HG03045 (cell line): ENCODE measurements around the gene CARD9.
A peak's percentile ranks its signal among the peaks of the same experiment; 100 is the strongest.
"Not testable (repeated sequence)": the region's sequence is repeated elsewhere in the genome, so short reads cannot be mapped to it uniquely, and the experiment has no call there.

Source experiments
- ATAC-seq: cut with Tn5 transposase; IDR thresholded peaks from one replicate; pipeline ENCODE4 v1.9.1; 2021; ENCODE audit warnings: mild to moderate bottlenecking, moderate library complexity; ENCODE audit not compliant: unreplicated experiment

Gene CARD9

DNA sequence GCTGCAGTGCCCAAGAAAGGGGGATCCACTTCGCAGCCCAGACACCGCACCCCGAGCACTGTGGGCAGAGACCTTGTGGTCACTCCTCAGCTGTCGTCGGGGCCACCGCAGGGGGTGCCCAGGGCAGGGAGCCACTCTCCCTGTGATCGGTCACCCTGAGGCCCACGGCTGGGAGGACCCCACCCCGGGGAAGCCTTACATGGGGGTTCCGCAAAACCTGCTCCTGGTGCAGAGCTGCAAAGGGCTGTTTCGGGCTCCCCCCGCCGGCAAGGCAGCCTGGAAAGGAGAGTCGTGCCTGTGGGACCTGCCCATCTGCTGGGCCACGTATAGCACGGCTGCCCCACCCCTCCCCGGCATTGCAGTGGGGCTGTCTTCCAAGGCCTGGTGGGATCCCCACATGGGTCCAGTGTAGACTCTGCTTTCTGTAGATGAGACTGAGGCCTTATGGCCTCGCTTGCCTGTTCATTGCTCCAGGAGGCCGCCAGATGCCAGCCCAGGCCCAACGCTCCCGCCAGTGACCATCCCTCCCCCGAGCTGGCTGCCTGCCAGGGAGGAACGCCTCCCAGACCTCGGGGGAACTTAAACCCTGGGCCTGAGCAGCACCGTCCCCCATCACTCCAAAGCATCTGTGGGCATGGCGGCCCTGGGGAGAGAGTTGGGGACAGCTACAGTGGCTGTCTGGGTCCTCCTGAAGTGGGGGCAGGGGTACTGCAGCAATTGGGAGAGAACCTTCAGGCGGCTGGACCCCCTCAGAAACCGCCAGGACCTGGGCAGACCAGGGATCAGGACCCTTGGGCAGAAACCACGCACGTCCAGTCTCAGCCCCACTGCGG is 8.3 kb downstream of the CARD9 start:
- ATAC-seq: no peak

DNA sequence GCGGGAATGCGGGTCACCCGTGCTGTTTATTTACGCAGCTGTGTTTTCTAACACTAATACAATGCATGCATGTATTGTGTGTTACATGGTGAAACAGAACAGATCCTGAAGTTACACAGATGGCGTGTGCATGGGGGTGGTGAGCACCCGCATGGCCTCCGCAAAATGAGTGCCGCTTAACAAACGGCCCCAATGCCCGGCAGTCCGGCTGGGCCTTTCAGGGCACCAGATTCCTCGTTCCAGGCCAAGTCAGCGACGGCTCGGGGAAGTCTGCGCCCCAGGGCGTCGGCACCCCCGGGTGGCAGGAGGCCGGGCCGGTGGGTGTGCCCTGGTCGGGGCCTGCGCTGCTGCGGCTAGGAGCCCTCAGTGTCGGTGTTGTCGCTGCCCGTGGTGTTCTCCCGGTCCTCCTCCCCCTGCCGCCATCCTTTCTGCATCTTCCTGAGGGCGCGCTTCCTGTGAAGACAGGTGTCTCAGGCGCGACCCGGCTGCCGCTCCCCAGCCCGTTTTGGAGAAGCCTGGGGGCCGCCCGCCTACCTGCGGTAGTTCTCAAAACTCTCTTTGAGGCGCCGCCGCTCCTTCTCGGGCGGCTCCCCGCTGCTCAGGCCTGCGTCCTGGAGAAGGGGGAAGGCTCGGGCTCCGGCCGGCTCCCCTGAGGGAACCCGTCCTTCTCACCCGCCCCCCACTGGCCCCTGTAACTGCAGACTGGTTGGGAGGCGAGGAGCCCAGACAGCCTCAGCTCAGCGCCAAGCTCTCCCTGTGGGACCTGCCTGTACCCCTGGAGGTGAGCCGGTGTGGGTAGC is 9.3 kb downstream of the CARD9 start:
- no peak for ATAC-seq

DNA sequence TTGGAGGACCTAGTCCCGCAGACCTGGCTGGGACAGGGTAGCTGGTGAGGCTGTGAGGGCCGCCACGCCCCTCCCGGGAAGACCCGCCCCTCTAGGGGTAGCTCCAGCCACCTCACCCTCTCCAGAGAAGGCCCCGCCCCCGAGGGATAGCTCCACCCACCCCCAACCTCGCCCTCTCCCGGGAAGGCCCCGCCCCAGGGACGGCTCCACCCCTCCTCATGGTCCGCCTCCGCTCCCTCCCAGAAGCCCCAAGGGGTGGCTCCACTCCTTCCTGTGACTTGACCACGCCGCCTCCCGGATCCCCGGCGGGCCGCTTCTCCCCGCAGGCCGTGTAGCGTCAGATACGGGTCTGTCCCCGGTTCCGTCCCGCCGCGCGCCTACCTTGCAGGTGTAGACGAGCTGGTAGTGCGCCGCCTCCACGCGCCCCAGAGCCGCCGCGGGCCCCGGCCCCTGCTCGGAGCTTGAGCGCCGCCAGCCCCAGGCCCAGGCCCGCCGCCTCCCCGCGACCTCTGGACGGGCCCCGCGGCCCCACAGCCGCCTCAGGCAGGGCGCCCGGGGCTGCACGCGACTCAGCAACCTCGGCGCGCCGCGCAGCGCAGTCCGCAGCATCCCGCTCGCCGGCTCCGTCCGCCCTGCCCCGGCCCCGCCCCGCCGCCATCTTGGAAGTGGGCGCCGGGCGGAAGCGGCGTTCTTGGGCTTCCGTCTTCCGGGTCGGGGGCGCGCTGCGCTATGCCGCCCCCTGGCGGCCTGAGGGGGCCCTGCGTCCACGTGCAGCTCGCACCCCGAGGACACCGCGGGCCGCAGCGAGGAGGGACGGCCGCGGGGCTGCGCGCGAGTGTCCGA is 10.1 kb downstream of the CARD9 start, which contains the start of gene DNLZ:
Gene DNLZ, minus strand, starts transcription at position 639 of the 843 bp plus-strand sequence. Its CDS starts 30 bp downstream, at position 609.
- ATAC-seq: peak; percentile 78

DNA sequence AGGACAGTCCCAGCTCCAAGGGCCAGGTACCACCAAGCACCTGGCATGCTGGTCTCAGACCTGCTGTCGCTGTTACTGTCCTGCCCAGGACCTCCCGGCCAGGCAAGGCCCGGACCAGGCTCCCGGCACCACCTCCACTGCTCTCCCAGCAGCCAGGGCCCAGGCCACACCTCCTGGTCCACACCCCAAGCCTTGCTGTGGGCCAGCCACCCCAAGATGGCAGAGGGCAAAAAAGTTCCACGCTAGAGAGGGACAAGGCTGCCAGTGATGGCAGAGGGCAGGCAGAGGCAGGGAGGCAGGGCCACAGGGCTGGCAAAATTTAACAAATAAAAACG is 11.1 kb downstream of the CARD9 start:
- no peak for ATAC-seq

DNA sequence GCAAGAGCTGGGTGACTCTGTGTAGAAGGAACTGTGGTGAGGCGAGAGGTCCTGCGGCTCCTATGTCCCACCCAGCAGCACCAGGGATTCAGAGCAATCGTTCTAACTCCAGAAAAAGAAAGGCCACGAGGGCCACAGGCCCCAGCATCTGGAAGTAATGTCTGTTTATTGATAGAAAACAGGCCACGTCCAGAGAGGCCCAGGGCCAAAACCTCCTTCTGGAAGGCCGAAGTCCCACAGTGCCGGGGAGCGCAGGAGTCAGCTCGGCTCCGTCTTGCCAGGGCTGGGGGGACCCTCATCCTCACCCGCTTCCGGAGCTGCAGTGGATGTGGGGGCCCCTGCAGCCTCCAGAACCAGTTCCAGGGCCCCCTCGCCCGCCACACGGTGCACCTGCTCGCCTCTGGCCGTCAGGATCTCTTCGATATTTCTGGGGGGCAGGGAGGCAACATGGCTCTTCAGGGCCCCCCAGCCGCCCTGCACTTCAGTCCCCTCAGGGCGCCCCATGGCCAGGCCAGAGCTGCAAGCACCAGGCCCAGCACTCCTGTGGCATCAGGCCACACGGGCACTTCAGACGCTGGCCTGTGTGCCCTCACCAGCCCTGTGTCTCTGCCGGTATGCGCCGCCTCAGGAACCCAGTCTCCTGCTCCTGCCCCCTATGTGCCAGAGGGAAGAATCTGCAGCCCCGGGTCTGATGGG is 11.6 kb downstream of the CARD9 start:
- no peak for ATAC-seq

DNA sequence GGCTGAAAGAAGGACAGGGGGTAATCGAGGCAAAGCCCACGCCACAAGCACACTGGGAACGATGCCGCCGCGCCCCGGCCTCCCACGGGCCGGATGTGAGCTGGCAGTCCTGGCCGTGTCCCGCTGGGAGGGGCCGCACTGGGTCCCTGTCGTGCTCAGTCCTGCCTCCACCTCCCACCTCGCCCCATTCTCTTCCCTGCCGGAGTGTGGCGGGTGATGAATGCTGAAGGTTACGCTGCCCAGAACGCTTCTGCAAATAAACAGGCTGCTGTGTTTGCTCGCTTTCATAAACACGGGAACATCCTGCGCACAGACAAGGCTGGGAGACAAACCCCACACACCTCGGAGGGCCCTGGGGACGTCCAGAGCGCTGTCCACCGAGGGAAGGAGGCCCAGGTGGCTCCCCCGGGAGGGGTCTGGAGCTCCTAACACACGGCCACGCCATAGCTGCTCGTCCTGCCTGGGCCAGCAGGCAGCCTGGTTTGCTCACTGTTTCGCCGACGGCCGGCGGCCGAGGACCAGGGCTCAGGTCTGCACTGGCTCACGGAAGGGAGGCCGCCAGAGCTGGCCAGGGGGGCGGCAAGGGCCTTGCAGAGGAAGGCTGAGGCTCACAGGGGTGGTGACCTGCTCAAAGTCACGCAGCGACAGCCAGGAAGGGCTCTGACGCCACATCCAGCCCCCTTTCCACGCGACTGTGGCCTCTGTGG is 12.3 kb downstream of the CARD9 start:
- ATAC-seq: no peak

DNA sequence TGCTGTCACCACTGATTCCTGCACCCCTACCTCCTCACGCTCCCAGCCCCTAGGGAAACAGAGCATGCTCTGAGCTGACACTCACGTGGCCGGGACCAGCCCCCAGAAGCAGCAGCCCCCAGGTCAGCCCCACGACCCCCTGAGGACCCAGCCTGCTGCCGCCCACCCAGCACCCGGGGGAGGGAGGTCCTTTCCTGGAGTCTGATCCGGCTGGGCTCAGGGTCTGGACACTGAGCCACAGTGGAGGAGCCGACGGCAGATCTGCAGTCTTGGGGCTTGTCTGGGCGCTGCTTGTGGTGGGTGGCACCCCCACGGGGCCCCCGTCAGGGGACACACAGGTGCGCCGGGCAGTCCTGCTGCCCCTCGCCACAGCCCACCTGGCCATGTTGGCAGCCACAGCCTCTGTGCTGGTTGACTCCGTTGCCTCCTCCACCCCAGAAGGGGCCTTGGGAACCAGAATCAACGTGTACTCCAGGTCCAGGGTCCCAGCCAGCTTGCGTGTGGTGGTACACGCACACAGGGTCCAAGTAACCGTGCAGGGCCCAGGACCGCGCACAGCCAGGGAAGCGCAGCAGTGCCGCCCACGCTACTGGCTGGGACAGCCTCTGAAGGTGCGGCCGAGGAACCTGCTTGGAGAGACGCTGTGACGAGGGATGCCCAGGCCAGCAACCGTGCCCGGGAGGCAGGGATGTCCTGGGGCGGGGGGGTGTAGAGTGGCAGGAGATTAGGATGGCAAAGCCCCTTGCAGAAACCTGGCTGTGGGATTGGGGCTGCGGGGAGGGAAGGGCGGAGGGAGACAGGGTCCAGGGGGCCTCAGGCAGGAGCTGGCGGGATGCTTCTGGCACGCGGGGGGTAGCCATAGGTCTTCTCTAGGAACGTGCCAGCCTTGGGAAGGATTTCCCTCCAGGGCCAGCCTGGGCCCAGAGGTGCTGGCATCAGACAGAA is 13.4 kb downstream of the CARD9 start:
- ATAC-seq: no peak

DNA sequence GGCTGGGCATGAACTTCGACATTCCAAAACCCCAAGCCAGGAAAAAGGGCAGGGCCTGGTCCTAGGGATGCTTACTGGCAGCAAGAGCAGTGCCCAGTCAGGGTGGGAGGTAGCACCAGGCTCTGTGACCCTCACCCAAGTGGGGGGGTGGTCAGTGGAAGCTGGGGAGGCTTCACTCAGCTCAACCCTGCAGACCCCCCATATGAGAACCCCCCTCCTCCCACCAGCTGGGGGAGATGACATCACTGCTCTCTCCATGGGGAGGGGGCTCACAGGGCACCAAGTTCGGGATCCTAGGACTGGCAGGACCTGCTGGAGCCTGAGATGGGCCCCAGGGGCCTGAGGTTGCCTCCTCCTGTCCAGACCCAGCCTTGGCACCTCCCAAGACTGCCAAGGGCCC is 14.6 kb downstream of the CARD9 start:
- ATAC-seq: no peak

DNA sequence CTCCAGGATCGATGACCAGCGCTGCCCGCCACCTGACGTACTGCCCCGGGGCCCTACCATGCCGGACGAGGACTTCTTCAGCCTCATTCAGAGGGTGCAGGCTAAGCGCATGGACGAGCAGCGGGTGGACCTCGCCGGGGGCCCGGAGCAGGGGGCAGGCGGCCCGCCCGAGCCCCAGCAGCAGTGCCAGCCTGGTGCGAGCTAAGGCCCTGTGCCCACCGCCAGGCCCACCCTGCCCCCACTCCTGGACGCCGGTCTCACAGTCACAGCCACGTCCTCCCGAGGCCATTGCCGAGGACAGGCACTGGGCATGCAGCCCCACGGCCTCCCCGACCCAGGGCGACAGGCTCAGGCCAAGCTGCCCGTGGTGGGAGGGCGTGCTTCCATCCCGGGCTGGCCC is 15.5 kb downstream of the CARD9 start:
- ATAC-seq: no peak

DNA sequence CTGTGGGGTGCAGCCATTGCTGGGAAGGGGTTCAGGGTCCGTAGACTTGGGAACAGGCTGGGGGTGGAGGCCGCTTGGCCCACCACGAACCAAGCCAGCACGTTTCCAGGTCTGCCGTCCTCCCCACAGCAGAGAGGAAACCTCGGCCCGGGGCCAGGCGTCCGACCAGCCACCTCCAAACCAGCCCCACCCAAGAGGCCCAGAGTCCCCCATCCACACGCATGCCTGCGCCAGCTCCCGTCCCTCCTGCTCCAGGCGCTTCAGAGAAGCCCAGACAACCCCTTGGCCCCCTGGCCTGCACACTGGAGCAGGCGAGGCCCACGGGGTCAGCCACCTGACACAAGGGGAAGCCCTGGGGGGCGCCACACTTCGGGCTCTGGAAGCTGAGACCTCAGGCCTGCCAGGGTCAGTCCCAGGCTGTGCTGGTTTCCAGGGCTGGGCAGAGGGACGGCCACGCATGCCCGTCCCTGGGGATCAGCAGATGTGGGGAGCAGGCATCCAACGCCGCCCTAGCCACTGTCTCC is 16.2 kb downstream of the CARD9 start:
- no peak for ATAC-seq

DNA sequence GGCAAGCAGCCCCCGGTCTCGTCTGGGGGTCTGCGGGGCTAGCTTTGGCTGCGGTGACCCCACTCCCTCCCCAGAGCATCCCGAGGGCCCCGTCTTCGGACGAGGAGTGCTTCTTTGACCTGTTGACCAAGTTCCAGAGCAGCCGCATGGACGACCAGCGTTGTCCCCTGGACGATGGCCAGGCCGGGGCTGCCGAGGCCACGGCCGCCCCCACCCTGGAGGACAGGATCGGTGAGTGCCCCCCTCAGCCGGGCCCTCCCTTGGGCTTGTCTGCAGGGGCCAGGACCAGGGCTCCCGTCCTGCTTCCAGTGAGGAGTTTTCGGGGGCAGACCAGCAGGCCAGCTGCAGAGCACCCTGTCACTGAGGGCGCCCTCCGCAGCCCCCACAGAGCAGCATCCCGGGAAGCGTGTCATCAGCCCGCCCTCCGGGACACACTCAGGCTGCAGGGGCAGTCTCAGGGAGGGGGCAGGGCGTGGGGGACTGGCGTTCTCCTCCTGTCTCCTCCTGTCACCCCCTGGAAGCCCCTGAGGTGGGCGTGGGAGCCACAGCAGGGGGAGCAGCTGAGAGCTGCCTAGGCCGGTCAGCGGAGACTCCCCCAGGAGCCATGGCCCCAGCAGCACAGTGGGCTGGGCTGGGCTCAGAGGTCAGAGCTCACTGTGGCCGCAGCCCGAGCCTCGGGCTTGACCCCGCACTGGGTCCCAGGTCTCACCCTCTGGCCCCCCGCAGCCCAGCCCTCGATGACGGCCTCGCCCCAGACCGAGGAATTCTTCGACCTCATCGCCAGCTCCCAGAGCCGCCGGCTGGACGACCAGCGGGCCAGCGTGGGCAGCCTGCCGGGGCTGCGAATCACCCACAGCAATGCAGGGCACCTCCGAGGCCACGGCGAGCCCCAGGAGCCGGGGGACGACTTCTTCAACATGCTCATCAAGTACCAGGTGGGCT is 17.6 kb downstream of the CARD9 start:
- no peak for ATAC-seq

DNA sequence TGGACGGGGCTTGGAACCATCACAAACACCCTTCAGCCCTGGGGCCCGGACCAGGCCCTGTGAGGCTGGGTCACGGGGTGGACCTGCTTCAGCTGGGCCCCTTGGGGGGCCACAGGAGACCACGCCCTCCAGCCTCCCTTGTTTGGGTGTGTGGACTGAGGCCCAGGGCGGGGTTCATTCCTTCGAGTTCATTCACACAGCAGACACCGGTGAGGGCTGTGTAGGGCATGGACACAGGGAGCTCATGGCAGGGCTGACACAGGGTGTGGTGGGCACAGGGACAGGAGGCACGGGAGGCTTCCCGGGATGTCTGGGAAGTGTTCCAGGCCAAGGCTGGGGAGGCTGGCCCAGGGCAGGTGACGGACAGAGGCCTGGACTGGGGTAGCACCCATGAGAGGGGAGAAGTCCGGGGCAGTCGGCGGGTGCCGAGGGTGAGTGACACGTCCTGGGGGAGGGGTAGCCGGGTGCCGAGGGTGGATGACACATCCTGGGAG is 18.8 kb downstream of the CARD9 start:
- no peak for ATAC-seq

DNA sequence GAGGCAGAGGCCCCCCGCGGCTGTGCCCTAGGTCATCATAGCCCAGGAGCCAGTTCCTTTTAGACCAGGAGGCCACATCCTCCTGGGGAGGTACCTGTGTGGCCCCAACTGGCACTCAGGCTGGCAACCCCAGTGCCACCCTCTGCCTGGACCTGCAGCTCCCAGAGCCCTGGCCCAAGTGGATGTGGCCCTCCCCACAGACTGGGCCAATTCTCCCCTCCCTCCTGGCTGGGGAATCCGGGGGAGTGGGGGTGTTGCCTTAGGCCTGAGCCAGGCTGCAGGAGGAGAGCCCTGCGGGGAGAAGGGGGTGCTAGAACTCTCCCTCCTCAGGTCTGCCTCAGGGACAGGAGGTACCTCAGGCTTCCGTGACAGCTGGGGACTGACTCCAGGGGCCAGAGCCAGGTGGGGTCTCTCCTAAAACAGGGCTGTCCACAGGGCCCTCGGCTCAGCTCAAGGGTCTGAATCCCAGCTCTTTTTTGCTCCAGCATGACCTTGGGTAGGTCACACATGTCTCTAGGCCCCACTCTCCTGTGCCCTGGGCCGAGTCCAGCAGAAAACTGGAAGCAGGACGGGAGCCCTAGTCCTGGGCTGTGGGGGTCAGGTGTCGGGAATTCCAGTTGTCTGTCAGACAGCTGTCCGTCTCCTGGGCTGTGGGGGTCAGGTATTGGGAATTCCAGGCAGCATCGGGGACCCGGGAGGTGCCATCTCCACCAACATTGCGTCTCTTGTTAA is 19.5 kb downstream of the CARD9 start:
- ATAC-seq: no peak

DNA sequence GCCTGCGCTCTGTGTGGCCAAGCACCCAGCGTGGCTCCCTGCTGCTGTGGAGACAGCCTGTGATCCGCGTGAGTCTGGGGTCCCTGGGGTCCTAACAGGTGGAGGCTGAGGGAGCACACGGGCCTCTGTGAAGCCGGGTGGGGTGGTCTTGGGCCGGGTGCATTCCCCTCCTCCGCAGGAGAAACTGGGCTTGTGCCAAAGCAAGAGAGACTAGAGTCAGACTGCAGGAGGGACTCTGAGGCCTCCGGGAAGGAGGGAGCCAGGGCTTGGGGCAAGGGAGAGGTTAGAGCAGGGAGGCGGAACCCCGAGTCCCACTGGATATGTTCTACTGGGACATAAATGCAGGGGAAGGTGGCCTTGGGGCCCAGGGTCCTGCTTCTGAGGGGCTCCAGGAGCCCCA is 20.4 kb downstream of the CARD9 start:
- ATAC-seq: no peak

DNA sequence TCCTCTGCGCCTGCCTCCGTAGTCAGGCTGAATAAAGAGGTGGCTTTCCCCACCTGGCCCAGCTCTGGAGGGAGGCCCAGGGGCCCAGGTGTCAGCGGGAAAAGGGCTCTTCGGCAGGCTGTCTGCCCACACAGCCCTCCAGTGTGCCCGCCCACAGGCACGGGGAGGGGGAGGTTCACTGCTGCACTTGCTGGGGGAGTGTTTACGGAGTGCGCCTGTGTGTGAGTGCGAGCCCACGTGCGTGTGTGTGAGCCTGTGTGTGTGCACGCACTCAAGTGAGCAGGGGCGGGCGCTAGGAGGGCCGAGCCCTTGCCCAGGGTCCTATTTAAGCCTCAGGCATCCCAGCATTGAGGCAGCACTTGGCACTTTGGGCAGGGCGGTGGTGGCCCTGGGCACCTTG is 20.8 kb downstream of the CARD9 start:
- no peak for ATAC-seq

DNA sequence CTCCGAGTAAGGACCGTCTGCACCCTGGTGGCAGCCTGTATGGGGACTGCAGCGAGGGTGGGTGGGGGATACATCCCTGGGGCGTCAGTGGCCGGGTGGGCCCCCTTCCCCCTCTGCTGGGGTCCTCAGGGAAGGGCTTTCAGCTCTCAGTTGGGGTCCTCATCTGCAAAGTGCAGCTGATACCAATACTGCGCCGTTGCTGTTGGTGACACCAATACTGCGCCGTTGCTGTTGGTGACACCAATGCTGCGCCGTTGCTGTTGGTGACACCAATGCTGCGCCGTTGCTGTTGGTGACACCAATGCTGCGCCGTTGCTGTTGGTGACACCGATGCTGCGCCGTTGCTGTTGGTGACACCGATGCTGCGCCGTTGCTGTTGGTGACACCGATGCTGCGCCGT is 21.6 kb downstream of the CARD9 start:
- ATAC-seq: not testable (repeated sequence)
